Fibroblast of lung (primary cell): ENCODE results near the gene DNAJC1. TPM values are rescaled to one million over a fixed set of nuclear protein-coding genes. Genes with fewer than 3 reads are reported as not detected.
A peak's percentile ranks its signal among the peaks of the same experiment; 100 is the strongest.

Source experiments
- DNase-seq, 2 donors: peaks; one replicate each; pipeline versions ENCODE4 v3.0.0 to v3.0.0-alpha.2; 2010; ENCODE audit warnings: low read depth in 2 of 2
- H2AFZ ChIP-seq: 2 replicates; pipeline ENCODE4 v1.5.1; 2012; ENCODE audit warnings: low read length, control low read depth, inconsistent platforms
- H3K27ac ChIP-seq: 2 replicates; pipeline ENCODE4 v1.5.1; 2011; ENCODE audit warnings: low read length, control low read depth; ENCODE audit not compliant: insufficient read depth
- H3K27me3 ChIP-seq: 2 replicates; pipeline ENCODE4 v1.5.1; 2011; ENCODE audit warnings: mild to moderate bottlenecking, low read length; ENCODE audit not compliant: control insufficient read depth, insufficient read depth
- H3K36me3 ChIP-seq: 2 replicates; pipeline ENCODE4 v1.5.1; 2011; ENCODE audit warnings: low read length; ENCODE audit not compliant: control insufficient read depth, insufficient read depth
- H3K4me1 ChIP-seq: 2 replicates; pipeline ENCODE4 v1.5.1; 2011; ENCODE audit warnings: low read length; ENCODE audit not compliant: control insufficient read depth, insufficient read depth; ENCODE audit errors: extremely low read depth
- H3K4me2 ChIP-seq: 2 replicates; pipeline ENCODE4 v1.5.1; 2011; ENCODE audit warnings: low read length, control low read depth; ENCODE audit not compliant: insufficient read depth; ENCODE audit errors: extremely low read depth
- H3K4me3 ChIP-seq, 4 experiments: fragments of 200-600 bp in 1 of 4; sonication (generic) in 1 of 4; replicated peaks in 1 of 4; 2 replicates each; pipeline ENCODE4 v1.5.1; 2011 to 2016; ENCODE audit warnings: low read length in 4 of 4, low read depth in 3 of 4, mild to moderate bottlenecking in 3 of 4, control low read depth in 2 of 4, inconsistent platforms in 1 of 4, mixed read lengths in 1 of 4; ENCODE audit not compliant: insufficient read depth in 1 of 4; ENCODE audit errors: control extremely low read depth in 1 of 4
- H3K79me2 ChIP-seq: 2 replicates; pipeline ENCODE4 v1.5.1; 2012; ENCODE audit warnings: mild to moderate bottlenecking, low read length, inconsistent platforms; ENCODE audit not compliant: control insufficient read depth, insufficient read depth
- H3K9ac ChIP-seq: 2 replicates; pipeline ENCODE4 v1.5.1; 2011; ENCODE audit warnings: mild to moderate bottlenecking, low read length, control low read depth; ENCODE audit not compliant: insufficient read depth
- H3K9me3 ChIP-seq: 2 replicates; pipeline ENCODE4 v1.5.1; 2012; ENCODE audit warnings: low read depth, low read length; ENCODE audit not compliant: control insufficient read depth, insufficient read depth
- H4K20me1 ChIP-seq: 2 replicates; pipeline ENCODE4 v1.5.1; 2011; ENCODE audit warnings: low read length; ENCODE audit not compliant: control insufficient read depth, insufficient read depth; ENCODE audit errors: extremely low read depth
- EZH2 ChIP-seq: IDR thresholded peaks from 2 replicates; pipeline ENCODE4 v1.5.1; 2012; ENCODE audit warnings: low read length, control low read depth, mild to moderate bottlenecking; ENCODE audit errors: missing control alignments
- polyA plus RNA-seq, 2 donors: library from polyadenylated mRNA; depleted of rRNA in 1 of 2; stranded (reverse) in 1 of 2; unstranded in 1 of 2; fragments of >200 nt; gene quantifications; 2 replicates each; pipeline ENCODE4 v1.2.1, GENCODE V29; 2011 to 2012; ENCODE audit warnings: missing spikeins in 1 of 2
- total RNA-seq: library from RNA; depleted of rRNA; stranded (reverse); fragments of >200 nt; gene quantifications from 2 replicates; pipeline ENCODE4 v1.2.1, GENCODE V29; 2014
- TF ChIP-seq, protein P1 (sequence below), 2 donors: IDR thresholded peaks in 1 of 2; conservative IDR thresholded peaks in 1 of 2; 1 replicate in 1 of 2; 2 replicates in 1 of 2; pipeline ENCODE4 v1.5.1; 2011 to 2012; ENCODE audit warnings: low read length in 2 of 2, control low read depth in 1 of 2, inconsistent platforms in 1 of 2, low read depth in 1 of 2, mild to moderate bottlenecking in 1 of 2

DNAJC1 gene
- total and polyA plus RNA-seq, 2 donors (not counting 1 experiment from before 2014, with no cell fraction given) = 27.7 to 46.2 TPM

DNA sequence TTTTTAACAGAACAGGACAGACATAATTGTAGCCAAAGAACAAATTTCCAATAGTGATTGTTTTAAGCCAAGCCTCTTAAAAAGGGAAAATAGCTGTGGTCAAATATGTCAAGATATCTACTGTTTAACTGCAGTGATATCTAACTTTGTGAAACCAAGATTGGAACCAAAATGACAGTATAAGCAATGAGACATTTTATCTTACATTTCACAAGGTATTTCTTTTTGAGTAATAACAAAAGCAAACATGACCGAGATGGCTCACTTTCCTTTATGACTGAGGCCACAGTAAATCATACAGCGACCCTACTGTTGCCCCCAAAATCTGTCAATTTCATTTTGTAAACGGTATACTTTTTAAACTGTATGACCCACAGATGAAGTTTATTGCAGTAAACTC lies 253.7 kb downstream of the DNAJC1 start:
- H3K4me3 ChIP-seq = no peak overlapping the region
- TF ChIP-seq, protein P1, sequence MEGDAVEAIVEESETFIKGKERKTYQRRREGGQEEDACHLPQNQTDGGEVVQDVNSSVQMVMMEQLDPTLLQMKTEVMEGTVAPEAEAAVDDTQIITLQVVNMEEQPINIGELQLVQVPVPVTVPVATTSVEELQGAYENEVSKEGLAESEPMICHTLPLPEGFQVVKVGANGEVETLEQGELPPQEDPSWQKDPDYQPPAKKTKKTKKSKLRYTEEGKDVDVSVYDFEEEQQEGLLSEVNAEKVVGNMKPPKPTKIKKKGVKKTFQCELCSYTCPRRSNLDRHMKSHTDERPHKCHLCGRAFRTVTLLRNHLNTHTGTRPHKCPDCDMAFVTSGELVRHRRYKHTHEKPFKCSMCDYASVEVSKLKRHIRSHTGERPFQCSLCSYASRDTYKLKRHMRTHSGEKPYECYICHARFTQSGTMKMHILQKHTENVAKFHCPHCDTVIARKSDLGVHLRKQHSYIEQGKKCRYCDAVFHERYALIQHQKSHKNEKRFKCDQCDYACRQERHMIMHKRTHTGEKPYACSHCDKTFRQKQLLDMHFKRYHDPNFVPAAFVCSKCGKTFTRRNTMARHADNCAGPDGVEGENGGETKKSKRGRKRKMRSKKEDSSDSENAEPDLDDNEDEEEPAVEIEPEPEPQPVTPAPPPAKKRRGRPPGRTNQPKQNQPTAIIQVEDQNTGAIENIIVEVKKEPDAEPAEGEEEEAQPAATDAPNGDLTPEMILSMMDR (conservative IDR thresholded peaks at IDR 0.05 in 1 of 2, IDR thresholded peaks at IDR 0.05 in 1 of 2; ENCODE audit: low read depth in 1 of 2, low read length in 2 of 2) = no peak
- no peak for TF ChIP-seq EZH2
- H2AFZ ChIP-seq = no peak overlapping the region
- H3K79me2 ChIP-seq = no peaks in the 10 kb centered on the region
- no peaks in the 10 kb centered on the region for H4K20me1 ChIP-seq
- H3K36me3 ChIP-seq = no peaks in the 10 kb centered on the region
- no peaks in the 10 kb centered on the region for H3K27me3 ChIP-seq
- no peak overlapping the region for H3K9ac ChIP-seq
- H3K27ac ChIP-seq = no peak overlapping the region
- peak; percentile 7 to 68 for DNase-seq
- H3K9me3 ChIP-seq = no peaks in the 10 kb centered on the region
- no peak overlapping the region for H3K4me2 ChIP-seq
- no peaks in the 10 kb centered on the region for H3K4me1 ChIP-seq

DNA sequence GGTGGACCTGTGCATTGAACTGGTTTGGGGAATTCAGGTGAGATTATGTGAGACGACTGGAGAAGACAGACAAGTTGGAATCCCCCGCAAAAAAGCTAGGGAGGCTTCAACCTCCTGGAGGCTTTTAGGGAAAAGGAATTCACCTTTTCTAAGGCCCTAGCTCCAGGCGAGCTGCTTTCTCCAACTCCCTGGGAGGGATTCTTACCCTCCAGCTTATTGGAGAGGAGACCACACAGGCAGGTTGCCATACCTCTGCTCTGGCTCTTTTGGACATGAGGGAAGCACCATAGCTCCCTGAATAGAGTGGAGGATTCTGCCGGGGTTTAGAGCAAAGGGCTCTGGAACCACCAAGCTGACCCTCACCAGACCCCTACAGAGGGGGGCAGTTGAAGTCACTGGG lies 255.7 kb downstream of the DNAJC1 start:
- no peak for DNase-seq
- Histone ChIP-seq H3K9me3 (no peaks in the 10 kb centered on the region), H3K4me3 (no peak overlapping the region), H4K20me1 (no peaks in the 10 kb centered on the region), H2AFZ (no peak overlapping the region), H3K4me2 (no peak overlapping the region), H3K4me1 (no peaks in the 10 kb centered on the region), H3K27me3 (no peaks in the 10 kb centered on the region), H3K27ac (no peak overlapping the region), H3K9ac (no peak overlapping the region), H3K79me2 (no peaks in the 10 kb centered on the region), H3K36me3 (peaks cover 6% of the 10 kb centered on the region)
- no peak for TF ChIP-seq EZH2
- TF ChIP-seq, protein P1 (conservative IDR thresholded peaks at IDR 0.05 in 1 of 2, IDR thresholded peaks at IDR 0.05 in 1 of 2; ENCODE audit: low read depth in 1 of 2, low read length in 2 of 2) = no peak

DNA sequence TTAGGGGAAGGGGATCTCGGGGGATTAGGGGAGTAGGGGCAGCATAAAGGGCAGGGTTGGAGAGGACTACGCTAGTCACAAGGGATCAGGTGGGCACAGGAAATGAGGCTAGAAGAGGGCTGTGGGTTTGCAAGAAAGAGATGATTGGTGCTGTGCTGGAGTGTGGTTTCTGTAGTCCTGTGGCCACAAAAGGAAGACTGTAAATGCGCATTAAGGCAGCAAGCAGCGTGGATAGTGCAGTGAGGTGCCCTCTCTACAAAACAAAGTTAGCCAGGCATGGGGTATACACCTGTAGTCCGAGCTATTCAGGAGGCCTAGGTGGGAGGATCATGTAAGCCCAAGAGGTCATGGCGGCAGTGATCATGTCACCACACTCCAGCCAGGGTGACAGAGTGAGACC lies 257.4 kb downstream of the DNAJC1 start:
- H4K20me1 ChIP-seq = no peaks in the 10 kb centered on the region
- H3K27me3 ChIP-seq = no peaks in the 10 kb centered on the region
- H3K36me3 ChIP-seq = peaks cover 6% of the 10 kb centered on the region
- no peak overlapping the region for H3K4me2 ChIP-seq
- H3K9me3 ChIP-seq = no peaks in the 10 kb centered on the region
- no peak overlapping the region for H2AFZ ChIP-seq
- no peak overlapping the region for H3K4me3 ChIP-seq
- no peaks in the 10 kb centered on the region for H3K4me1 ChIP-seq
- H3K27ac ChIP-seq = no peak overlapping the region
- no peak for DNase-seq
- H3K9ac ChIP-seq = no peak overlapping the region
- TF ChIP-seq EZH2 = no peak
- H3K79me2 ChIP-seq = no peaks in the 10 kb centered on the region
